CD4-positive, alpha-beta memory T cell (primary cell): ENCODE measurements around the gene MANBA. TPM values are rescaled to one million over a fixed set of nuclear protein-coding genes. Genes with fewer than 3 reads are reported as not detected.
A peak's percentile ranks its signal among the peaks of the same experiment; 100 is the strongest.
"Not testable (repeated sequence)": the region's sequence is repeated elsewhere in the genome, so short reads cannot be mapped to it uniquely, and the experiment has no call there.

Experiments
- CTCF ChIA-PET: fragments of 350-600 bp; sonication (Branson Sonifier 250); formaldehyde crosslinking; loops from one replicate; lab custom pipeline; 2021; ENCODE audit warnings: inconsistent platforms; ENCODE audit not compliant: partially characterized antibody; lab: Charles Lee
- POLR2A ChIA-PET: fragments of 350-600 bp; sonication (Branson Sonifier 250); formaldehyde crosslinking; loops from one replicate; lab custom pipeline; 2021; ENCODE audit not compliant: partially characterized antibody; lab: Charles Lee
- DNase-seq, 5 donors: peaks; one replicate each; pipeline versions ENCODE4 v3.0.0 to v3.0.0-alpha.2; 2020 to 2022; ENCODE audit warnings: mixed read lengths in 1 of 5
- H3K27ac ChIP-seq: one replicate; pipeline ENCODE4 v1.7.0; 2013; ENCODE audit warnings: low read depth, low read length
- H3K27me3 ChIP-seq: 2 replicates; pipeline ENCODE4 v1.7.0; 2013; ENCODE audit warnings: mild to moderate bottlenecking, low read length, moderate library complexity; ENCODE audit not compliant: insufficient read depth
- H3K36me3 ChIP-seq: 2 replicates; pipeline ENCODE4 v1.7.0; 2013; ENCODE audit warnings: mild to moderate bottlenecking, low read length, moderate library complexity; ENCODE audit not compliant: insufficient read depth
- H3K4me1 ChIP-seq: 2 replicates; pipeline ENCODE4 v1.7.0; 2013; ENCODE audit warnings: mild to moderate bottlenecking, low read length, moderate library complexity; ENCODE audit not compliant: insufficient read depth
- H3K4me3 ChIP-seq, 2 donors: one replicate each; pipeline ENCODE4 v1.7.0; 2013; ENCODE audit warnings: low read length in 2 of 2, mild to moderate bottlenecking in 1 of 2
- H3K9me3 ChIP-seq, 2 donors: one replicate each; pipeline ENCODE4 v1.7.0; 2013; ENCODE audit warnings: low read length in 2 of 2, control low read depth in 1 of 2; ENCODE audit not compliant: control insufficient read depth in 1 of 2
- H3K27ac Mint-ChIP-seq, 7 donors: one replicate each; pipeline ENCODE4 v1.8.0; 2020 to 2021; ENCODE audit warnings: mixed read lengths in 7 of 7, mild to moderate bottlenecking in 6 of 7, inconsistent platforms in 3 of 7, moderate library complexity in 3 of 7
- H3K27me3 Mint-ChIP-seq, 2 donors: one replicate each; pipeline ENCODE4 v1.8.0; 2020 to 2021; ENCODE audit warnings: mixed read lengths in 2 of 2
- H3K36me3 Mint-ChIP-seq, 2 donors: one replicate each; pipeline ENCODE4 v1.8.0; 2020 to 2021; ENCODE audit warnings: mixed read lengths in 2 of 2, inconsistent platforms in 1 of 2, mild to moderate bottlenecking in 1 of 2
- H3K4me1 Mint-ChIP-seq, 4 donors: one replicate each; pipeline ENCODE4 v1.8.0; 2020 to 2021; ENCODE audit warnings: mixed read lengths in 4 of 4, mild to moderate bottlenecking in 1 of 4
- H3K4me3 Mint-ChIP-seq, 8 donors: one replicate each; pipeline ENCODE4 v1.8.0; 2020 to 2021; ENCODE audit warnings: mixed read lengths in 8 of 8, mild to moderate bottlenecking in 7 of 8, moderate library complexity in 6 of 8, inconsistent platforms in 3 of 8
- H3K9me3 Mint-ChIP-seq, 8 donors: one replicate each; pipeline ENCODE4 v1.8.0; 2020 to 2021; ENCODE audit warnings: mixed read lengths in 8 of 8, mild to moderate bottlenecking in 5 of 8, inconsistent platforms in 3 of 8, moderate library complexity in 1 of 8
- intact Hi-C: fragments of 100-400 bp; cut with micrococcal nuclease; formaldehyde crosslinking; loops from one replicate; pipeline ENCODE4 v1.15.1; 2023
- polyA plus RNA-seq, 2 donors: library from polyadenylated mRNA; unstranded; fragments of 300-500 nt; fragmentation: Illumina TruSeq; gene quantifications; one replicate each; pipeline ENCODE4 v1.2.3, GENCODE V29; 2021
- total RNA-seq, 2 experiments: library from RNA; stranded (reverse); gene quantifications; one replicate each; pipeline ENCODE4 v1.2.3, GENCODE V29; 2021

The MANBA gene
- total and polyA plus RNA-seq, 4 experiments from 2014 or later = 13.5 to 33.2 (median 26.3) TPM

- Histone ChIP-seq H3K27me3 (no peaks in the 10 kb centered on the region), H3K4me1 (peaks cover 34% of the 10 kb centered on the region), H3K36me3 (no peaks in the 10 kb centered on the region), H3K27ac (no peak overlapping the region), H3K9me3 (no peaks in the 10 kb centered on the region), H3K4me3 (no peak overlapping the region)
- peaks cover 0 to 1% (median 0%) of the 10 kb centered on the region in 8 donors for H3K9me3 Mint-ChIP-seq
- peaks cover 0 to 2% of the 10 kb centered on the region in 2 donors for H3K36me3 Mint-ChIP-seq
- peak overlapping the region in 1 of 8 donors; percentile 13 for H3K4me3 Mint-ChIP-seq
- no peak for DNase-seq
- H3K27ac Mint-ChIP-seq = peak overlapping the region in 3 of 7 donors; percentile 34 to 74 (median 42)
- H3K27me3 Mint-ChIP-seq = no peaks in the 10 kb centered on the region
- CTCF ChIA-PET = interaction anchor here (1.0 to 5.3 kb wide), 10 partner anchors 10 to 383 kb away, joined by 3 to 67 read pairs (median 4); no protein-coding TSS in a partner anchor
- peaks cover 29 to 87% (median 48%) of the 10 kb centered on the region in 4 donors for H3K4me1 Mint-ChIP-seq
- POLR2A ChIA-PET = interaction anchor here (0.8 to 4.4 kb wide), 2 partner anchors 12 to 44 kb away, joined by 3 to 19 read pairs; no protein-coding TSS in a partner anchor
- intact Hi-C loops = loop anchor here (2.0 kb wide), 1 partner anchor 280 kb away; the partner anchor contains the start of gene SLC39A8
These were observed 136.3 kb downstream of the MANBA start for GRCh38 chr4:102624505-102624904.

GRCh38 chr4:102623622-102624021, 137.1 kb downstream of the MANBA start:
- no peaks in the 10 kb centered on the region for H3K36me3 ChIP-seq
- Mint-ChIP-seq H3K27ac (peak overlapping the region in 3 of 7 donors; percentile 22 to 46 (median 45)), H3K4me1 (peaks cover 26 to 86% (median 45%) of the 10 kb centered on the region in 4 donors), H3K9me3 (peaks cover 0 to 1% (median 0%) of the 10 kb centered on the region in 8 donors), H3K36me3 (peaks cover 0 to 3% of the 10 kb centered on the region in 2 donors), H3K27me3 (no peaks in the 10 kb centered on the region), H3K4me3 (no peak overlapping the region)
- ChIA-PET POLR2A (interaction anchor here (0.6 to 4.4 kb wide), 2 partner anchors 11 to 35 kb away, joined by 3 to 19 read pairs; no protein-coding TSS in a partner anchor), CTCF (interaction anchor here (1.0 to 5.3 kb wide), 9 partner anchors 11 to 384 kb away, joined by 3 to 67 read pairs (median 4); no protein-coding TSS in a partner anchor)
- no peak overlapping the region for H3K4me3 ChIP-seq
- H3K27ac ChIP-seq = no peak overlapping the region
- H3K9me3 ChIP-seq = no peaks in the 10 kb centered on the region
- H3K4me1 ChIP-seq = peaks cover 25% of the 10 kb centered on the region
- intact Hi-C loops = loop anchor here (2.0 kb wide), 1 partner anchor 279 kb away; the partner anchor contains the start of gene SLC39A8
- no peaks in the 10 kb centered on the region for H3K27me3 ChIP-seq
- DNase-seq = no peak

- Histone ChIP-seq H3K27ac (no peak overlapping the region), H3K4me3 (no peak overlapping the region), H3K27me3 (no peaks in the 10 kb centered on the region), H3K36me3 (peaks cover 12% of the 10 kb centered on the region), H3K4me1 (peaks cover 18% of the 10 kb centered on the region), H3K9me3 (no peaks in the 10 kb centered on the region)
- intact Hi-C loops = loop anchor here (1.0 kb wide), 1 partner anchor 388 kb away; no protein-coding TSS in a partner anchor
- Mint-ChIP-seq H3K27ac (peak overlapping the region in 5 of 7 donors; percentile 20 to 82 (median 80)), H3K4me3 (peak overlapping the region in 1 of 8 donors; percentile 40), H3K4me1 (peaks cover 19 to 70% (median 40%) of the 10 kb centered on the region in 4 donors), H3K9me3 (peaks cover 0 to 1% (median 0%) of the 10 kb centered on the region in 8 donors), H3K36me3 (peaks cover 14 to 18% of the 10 kb centered on the region in 2 donors), H3K27me3 (no peaks in the 10 kb centered on the region)
- DNase-seq = peak in 2 of 5 donors; percentile 27 to 35
- POLR2A ChIA-PET = interaction anchor here (0.7 to 4.2 kb wide), 3 partner anchors 9 to 248 kb away, joined by 3 to 18 read pairs (median 8); partner anchors contain the start of genes CISD2 and UBE2D3
- CTCF ChIA-PET = interaction anchor here (0.7 to 3.7 kb wide), 18 partner anchors 10 to 474 kb away, joined by 3 to 22 read pairs (median 3); partner anchors contain the start of gene MANBA
These were observed 139.9 kb downstream of the MANBA start for GRCh38 chr4:102620697-102621497.

- H3K4me3 ChIP-seq, H3K27me3 Mint-ChIP-seq, H3K9me3 Mint-ChIP-seq, H3K27me3 ChIP-seq, H3K9me3 ChIP-seq, H3K27ac ChIP-seq: not testable (repeated sequence)
- ChIA-PET POLR2A (interaction anchor here (0.5 to 4.2 kb wide), 3 partner anchors 10 to 208 kb away, joined by 5 to 18 read pairs (median 8); partner anchors contain the start of gene UBE2D3), CTCF (interaction anchor here (0.7 to 3.7 kb wide), 17 partner anchors 10 to 475 kb away, joined by 3 to 22 read pairs (median 3); partner anchors contain the start of gene MANBA)
- Histone ChIP-seq H3K36me3 (peaks cover 20% of the 10 kb centered on the region), H3K4me1 (peaks cover 17% of the 10 kb centered on the region)
- peak in 1 of 5 donors; percentile 40 for DNase-seq
- H3K4me3 Mint-ChIP-seq = peak overlapping the region in 1 of 8 donors; percentile 40
- intact Hi-C loops = loop anchor here (1.0 kb wide), 1 partner anchor 389 kb away; no protein-coding TSS in a partner anchor
- H3K27ac Mint-ChIP-seq = peak overlapping the region in 5 of 7 donors; percentile 62 to 82 (median 80)
- H3K4me1 Mint-ChIP-seq = peaks cover 16 to 68% (median 39%) of the 10 kb centered on the region in 4 donors
- peaks cover 21 to 24% of the 10 kb centered on the region in 2 donors for H3K36me3 Mint-ChIP-seq
These were observed 140.8 kb downstream of the MANBA start for GRCh38 chr4:102619776-102620631.

- H3K4me3 Mint-ChIP-seq, H3K9me3 ChIP-seq, H3K27me3 ChIP-seq, H3K9me3 Mint-ChIP-seq, H3K4me3 ChIP-seq, DNase-seq, H3K27me3 Mint-ChIP-seq, intact Hi-C loops, H3K27ac ChIP-seq: not testable (repeated sequence)
- Mint-ChIP-seq H3K27ac (peak overlapping the region in 5 of 7 donors; percentile 15 to 61 (median 19)), H3K36me3 (peaks cover 31 to 34% of the 10 kb centered on the region in 2 donors), H3K4me1 (peaks cover 25 to 68% (median 44%) of the 10 kb centered on the region in 4 donors)
- ChIA-PET POLR2A (interaction anchor here (0.8 to 4.2 kb wide), 3 partner anchors 11 to 209 kb away, joined by 3 to 18 read pairs (median 8); partner anchors contain the start of gene UBE2D3), CTCF (interaction anchor here (1.2 to 3.0 kb wide), 2 partner anchors 8 to 9 kb away, joined by 3 to 16 read pairs; no protein-coding TSS in a partner anchor)
- H3K4me1 ChIP-seq = peaks cover 25% of the 10 kb centered on the region
- peaks cover 28% of the 10 kb centered on the region for H3K36me3 ChIP-seq
These were observed 141.7 kb downstream of the MANBA start for GRCh38 chr4:102619021-102619420.

GRCh38 chr4:102616636-102617035, 144.1 kb downstream of the MANBA start:
- Histone ChIP-seq H3K4me1 (peaks cover 48% of the 10 kb centered on the region), H3K4me3 (no peak overlapping the region), H3K27ac (peak overlapping the region; percentile 19), H3K36me3 (peaks cover 35% of the 10 kb centered on the region), H3K9me3 (no peaks in the 10 kb centered on the region), H3K27me3 (no peaks in the 10 kb centered on the region)
- peak overlapping the region in 7 of 8 donors; percentile 8 to 75 (median 41) for H3K4me3 Mint-ChIP-seq
- ChIA-PET CTCF (interaction anchor here (0.6 to 1.4 kb wide), 3 partner anchors 9 to 186 kb away, joined by 4 to 6 read pairs (median 6); no protein-coding TSS in a partner anchor), POLR2A (interaction anchor here (0.9 to 8.5 kb wide), 7 partner anchors 9 to 210 kb away, joined by 4 to 60 read pairs (median 6); partner anchors contain the start of genes NFKB1 and UBE2D3)
- peaks cover 43 to 75% (median 62%) of the 10 kb centered on the region in 4 donors for H3K4me1 Mint-ChIP-seq
- H3K27ac Mint-ChIP-seq = peak overlapping the region; percentile 74 to 94 (median 81)
- H3K9me3 Mint-ChIP-seq = peaks cover 0 to 1% (median 0%) of the 10 kb centered on the region in 8 donors
- intact Hi-C loops = no loop called here
- H3K36me3 Mint-ChIP-seq = peaks cover 52 to 56% of the 10 kb centered on the region in 2 donors
- H3K27me3 Mint-ChIP-seq = no peaks in the 10 kb centered on the region
- peak in 4 of 5 donors; percentile 19 to 61 (median 38) for DNase-seq
